Measurements from ENCODE around the gene SLC33A1. TPM values are rescaled to one million over a fixed set of nuclear protein-coding genes. Genes with fewer than 3 reads are reported as not detected.

Gene SLC33A1
- total and polyA plus RNA-seq, 2 experiments from 2014 or later, result 12.5 to 33.5 TPM

GRCh38 chr3:155791190-155791589, 63.0 kb downstream of the SLC33A1 start:
- H3K79me2 ChIP-seq (replicated peaks; ENCODE audit: insufficient read depth), result 0 out of 2 replicates have a peak, but pooled peaks cover 3% of the 10 kb centered on the region
- peaks cover 3% of the 10 kb centered on the region for H3K27me3 Mint-ChIP-seq (ENCODE audit: insufficient read depth, low read depth, poor library complexity)
- DNase-seq (ENCODE audit: low spot score), result peak; percentile 8
- no peaks in the 10 kb centered on the region for H3K27me3 ChIP-seq (ENCODE audit: insufficient read depth)
- peak overlapping the region; percentile 91 for H3K27ac Mint-ChIP-seq
- no peaks in the 10 kb centered on the region for H4K20me1 ChIP-seq (replicated peaks; ENCODE audit: insufficient read depth)
- H3K4me1 Mint-ChIP-seq, result peaks cover 14% of the 10 kb centered on the region
- no peak overlapping the region; the same call in 1 of the 2 replicates for H2AFZ ChIP-seq
- H3F3A ChIP-seq (replicated peaks; ENCODE audit: low read depth), result no peaks in the 10 kb centered on the region
- ATAC-seq, result peak; percentile 43; the same call in 2 of the 3 replicates
- no peaks in the 10 kb centered on the region for H3K9me3 Mint-ChIP-seq
- no peaks in the 10 kb centered on the region for H3K36me3 ChIP-seq (ENCODE audit: insufficient read depth)
- H3K4me3 ChIP-seq, result no peak overlapping the region
- peaks cover 27% of the 10 kb centered on the region for H3K36me3 Mint-ChIP-seq (ENCODE audit: low read depth)
- H3K4me3 Mint-ChIP-seq, result no peak overlapping the region
- H3K27ac ChIP-seq (ENCODE audit: low read depth), result 0 out of 2 replicates have a peak overlapping the region, but pooled peaks have one; percentile 53
- no peak overlapping the region for H3K4me2 ChIP-seq
- H3K4me1 ChIP-seq (ENCODE audit: insufficient read depth), result peaks cover 11% of the 10 kb centered on the region; the same call in 1 of the 2 replicates
- TF ChIP-seq ZNF114 (CRISPR knock-in tag; IDR thresholded peaks at IDR 0.05), result no peak
- TF ChIP-seq REST (IDR thresholded peaks at IDR 0.05; ENCODE audit: unreplicated experiment), result no peak
- TF ChIP-seq ZNF331 (CRISPR knock-in tag; IDR thresholded peaks at IDR 0.05; ENCODE audit: low read depth), result no peak
- no peak for TF ChIP-seq NANOG (IDR thresholded peaks at IDR 0.05; ENCODE audit: borderline replicate concordance)
- no peak for TF ChIP-seq CREB1 (CRISPR knock-in tag; IDR thresholded peaks at IDR 0.05; ENCODE audit: low read depth)
- TF ChIP-seq STAT1 (IDR thresholded peaks at IDR 0.05; ENCODE audit: unreplicated experiment), result no peak
- TF ChIP-seq EZH2 (IDR thresholded peaks at IDR 0.05; ENCODE audit: low read depth, unreplicated experiment), result no peak
- no peak for TF ChIP-seq POLR2AphosphoS5 (IDR thresholded peaks at IDR 0.05; ENCODE audit: low read depth)
- no peak for TF ChIP-seq CTCF (conservative IDR thresholded peaks at IDR 0.05; ENCODE audit: low read depth in 2 of 2)
- no peak for TF ChIP-seq JUNB (IDR thresholded peaks at IDR 0.05; ENCODE audit: unreplicated experiment)
- TF ChIP-seq ETS1 (IDR thresholded peaks at IDR 0.05), result no peak
- TF ChIP-seq EZH2phosphoT487 (IDR thresholded peaks at IDR 0.05; ENCODE audit: unreplicated experiment), result no peak
- H3K9me2 ChIP-seq (ENCODE audit: insufficient read depth), result peaks cover 11% of the 10 kb centered on the region

Data from GM23338 (cell line).